HCT116 (cell line): ENCODE results near the gene FAXDC2.

Source experiments
- CTCF ChIP-seq, 3 experiments: fragments of 200-600 bp in 1 of 3; sonication (generic) in 1 of 3; IDR thresholded peaks in 2 of 3; conservative IDR thresholded peaks in 1 of 3; 2 replicates each; pipeline ENCODE4 v1.5.1; 2012 to 2017; ENCODE audit warnings: low read depth in 2 of 3, low read length in 2 of 3, antibody characterized with exemption in 1 of 3, borderline replicate concordance in 1 of 3, control low read depth in 1 of 3, mild to moderate bottlenecking in 1 of 3, mixed read lengths in 1 of 3, mixed run types in 1 of 3, moderate library complexity in 1 of 3; ENCODE audit not compliant: insufficient read depth in 1 of 3
- EZH2 ChIP-seq: fragments of 200-600 bp; sonication (generic); IDR thresholded peaks from 2 replicates; pipeline ENCODE4 v1.6.1; 2017; ENCODE audit warnings: antibody characterized with exemption, mixed run types
- JUND ChIP-seq: IDR thresholded peaks from 2 replicates; pipeline ENCODE4 v1.6.1; 2012
- POLR2A ChIP-seq: IDR thresholded peaks from 2 replicates; pipeline ENCODE4 v1.7.0; 2011; ENCODE audit warnings: borderline replicate concordance; ENCODE audit not compliant: insufficient read depth, insufficient read length; ENCODE audit errors: extremely low read depth
- POLR2AphosphoS5 ChIP-seq: IDR thresholded peaks from 2 replicates; pipeline ENCODE4 v1.6.1; 2011; ENCODE audit warnings: mild to moderate bottlenecking, low read depth, low read length, moderate library complexity
- RAD21 ChIP-seq: IDR thresholded peaks from 2 replicates; pipeline ENCODE4 v1.6.1; 2012; ENCODE audit warnings: low read depth, mild to moderate bottlenecking
- ZNF274 ChIP-seq: fragments of 200-500 bp; sonication (Bioruptor generic); IDR thresholded peaks from 2 replicates; pipeline ENCODE4 v1.6.1; 2014; ENCODE audit warnings: mild to moderate bottlenecking, low read depth, low read length, inconsistent platforms

GRCh38 chr5:154782326-154782725 is 68.1 kb downstream of the FAXDC2 start:
- TF ChIP-seq RAD21 (no peak), POLR2A (no peak), CTCF (IDR thresholded peaks at IDR 0.05 in 2 of 3, conservative IDR thresholded peaks at IDR 0.05 in 1 of 3; ENCODE audit: borderline replicate concordance in 1 of 3, insufficient read depth in 1 of 3, low read depth in 2 of 3, low read length in 2 of 3) (no peak), JUND (no peak), EZH2 (no peak), POLR2AphosphoS5 (no peak), ZNF274 (no peak)
